H1 (cell line): ENCODE results near the gene SIRT7. TPM values are rescaled to one million over a fixed set of nuclear protein-coding genes. Genes with fewer than 3 reads are reported as not detected.

Experiments
- POLR2A ChIP-seq, 2 experiments: IDR thresholded peaks; 1 replicate in 1 of 2; 2 replicates in 1 of 2; pipeline ENCODE4 v1.6.1; 2011; ENCODE audit warnings: low read depth in 2 of 2, low read length in 2 of 2, mild to moderate bottlenecking in 2 of 2; ENCODE audit errors: control extremely low read depth in 1 of 2
- SIN3A ChIP-seq, 2 experiments: IDR thresholded peaks in 1 of 2; conservative IDR thresholded peaks in 1 of 2; 2 replicates each; pipeline ENCODE4 v1.6.1; 2011 to 2012; ENCODE audit warnings: low read length in 2 of 2, improper control_type of control experiment in 1 of 2, low read depth in 1 of 2, mild to moderate bottlenecking in 1 of 2
- polyA plus RNA-seq, 7 experiments: library from polyadenylated mRNA; depleted of rRNA in 3 of 7; stranded (reverse) in 5 of 7; unstranded in 2 of 7; fragments of >200 nt in 5 of 7; fragments of 200-250 nt in 2 of 7; gene quantifications; 1 replicate in 5 of 7; 2 replicates in 1 of 7; 4 replicates in 1 of 7; pipeline versions ENCODE4 v1.2.1 to v1.2.3, GENCODE V29; 2011 to 2013; ENCODE audit warnings: missing spikeins in 2 of 7, mixed read lengths in 2 of 7
- total RNA-seq: library from RNA; stranded (reverse); fragmentation: NEBNext Ultra II Directional; extraction: Animal tissue kit (Norgen Biotek cat#: 25700); gene quantifications from 2 replicates; pipeline ENCODE4 v1.2.1, GENCODE V29; 2021

The SIRT7 gene
- total and polyA plus RNA-seq, 2 of the 8 experiments (the other 6 are each of a cell fraction or from before 2014, with no cell fraction given), result 5.8 to 16.6 TPM

- TF ChIP-seq POLR2A (IDR thresholded peaks at IDR 0.05; ENCODE audit: control extremely low read depth in 1 of 2, low read depth in 2 of 2, low read length in 2 of 2), result peak; percentile 2 to 20; a peak in 1 of 3 replicates
- TF ChIP-seq SIN3A (conservative IDR thresholded peaks at IDR 0.05 in 1 of 2, IDR thresholded peaks at IDR 0.05 in 1 of 2; ENCODE audit: low read depth in 1 of 2, low read length in 2 of 2), result 0 out of 4 replicates have a peak, but pooled peaks of 1 of the 2 experiments have one; percentile 4
Measured at GRCh38 chr17:81870131-81870980, 47.6 kb downstream of the SIRT7 start (continued).
